Measurements from ENCODE around the gene SLC4A9.

SLC4A9 gene

GRCh38 chr5:140423609-140424008, 63.6 kb downstream of the SLC4A9 start:
- no peak overlapping the region for H3K4me3 ChIP-seq (ENCODE audit: low read depth, low read length)
- no peak for TF ChIP-seq CTCF (IDR thresholded peaks at IDR 0.05; ENCODE audit: control insufficient read depth, extremely low read depth, insufficient read depth)
- no peak for DNase-seq (ENCODE audit: low read depth)

GRCh38 chr5:140424135-140424534, 64.1 kb downstream of the SLC4A9 start:
- DNase-seq (ENCODE audit: low read depth), result no peak
- H3K4me3 ChIP-seq (ENCODE audit: low read depth, low read length), result no peak overlapping the region
- no peak for TF ChIP-seq CTCF (IDR thresholded peaks at IDR 0.05; ENCODE audit: control insufficient read depth, extremely low read depth, insufficient read depth)

Measured in LNCaP clone FGC (cell line).